Measurements from ENCODE around the gene GUCY1A2. TPM values are rescaled to one million over a fixed set of nuclear protein-coding genes. Genes with fewer than 3 reads are reported as not detected.

Gene GUCY1A2
- total and polyA plus RNA-seq, 8 donors = 15.6 to 32.7 (median 26.2) TPM

DNA sequence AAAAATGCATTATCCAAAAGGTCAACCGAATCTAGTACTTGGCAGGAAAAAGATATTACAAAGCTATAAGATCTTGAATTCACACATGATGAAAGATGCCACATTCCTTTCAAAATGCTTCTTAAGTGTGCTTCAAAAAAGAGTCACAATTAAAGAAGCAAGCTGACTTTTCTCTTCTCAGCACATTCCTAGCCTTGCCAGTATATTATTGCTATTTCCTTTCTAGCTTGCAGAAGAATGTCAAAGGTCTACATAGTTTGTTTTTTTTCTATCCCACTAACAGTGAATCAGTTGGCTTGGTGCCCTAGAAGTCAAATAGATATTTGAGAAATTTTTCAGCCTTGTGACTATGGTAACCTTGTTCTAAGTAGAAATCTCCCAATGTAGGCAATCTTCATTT lies 56.8 kb downstream of the GUCY1A2 start:
- peak; percentile 45 for ATAC-seq
- Histone ChIP-seq H3K4me1 (peaks cover 0 to 6% of the 10 kb centered on the region in 2 donors), H3K27ac (peak overlapping the region in 1 of 2 donors; percentile 24), H3K9me3 (peaks cover 0 to 2% of the 10 kb centered on the region in 2 donors), H3K4me3 (no peak overlapping the region), H3K36me3 (no peaks in the 10 kb centered on the region), H3K27me3 (no peaks in the 10 kb centered on the region)
- peak in 2 of 4 donors; percentile 59 to 63 for DNase-seq
- intact Hi-C loops (cut with DNase I) = no loop called here
- TF ChIP-seq, protein P1, sequence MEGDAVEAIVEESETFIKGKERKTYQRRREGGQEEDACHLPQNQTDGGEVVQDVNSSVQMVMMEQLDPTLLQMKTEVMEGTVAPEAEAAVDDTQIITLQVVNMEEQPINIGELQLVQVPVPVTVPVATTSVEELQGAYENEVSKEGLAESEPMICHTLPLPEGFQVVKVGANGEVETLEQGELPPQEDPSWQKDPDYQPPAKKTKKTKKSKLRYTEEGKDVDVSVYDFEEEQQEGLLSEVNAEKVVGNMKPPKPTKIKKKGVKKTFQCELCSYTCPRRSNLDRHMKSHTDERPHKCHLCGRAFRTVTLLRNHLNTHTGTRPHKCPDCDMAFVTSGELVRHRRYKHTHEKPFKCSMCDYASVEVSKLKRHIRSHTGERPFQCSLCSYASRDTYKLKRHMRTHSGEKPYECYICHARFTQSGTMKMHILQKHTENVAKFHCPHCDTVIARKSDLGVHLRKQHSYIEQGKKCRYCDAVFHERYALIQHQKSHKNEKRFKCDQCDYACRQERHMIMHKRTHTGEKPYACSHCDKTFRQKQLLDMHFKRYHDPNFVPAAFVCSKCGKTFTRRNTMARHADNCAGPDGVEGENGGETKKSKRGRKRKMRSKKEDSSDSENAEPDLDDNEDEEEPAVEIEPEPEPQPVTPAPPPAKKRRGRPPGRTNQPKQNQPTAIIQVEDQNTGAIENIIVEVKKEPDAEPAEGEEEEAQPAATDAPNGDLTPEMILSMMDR (IDR thresholded peaks at IDR 0.05) = no peak

DNA sequence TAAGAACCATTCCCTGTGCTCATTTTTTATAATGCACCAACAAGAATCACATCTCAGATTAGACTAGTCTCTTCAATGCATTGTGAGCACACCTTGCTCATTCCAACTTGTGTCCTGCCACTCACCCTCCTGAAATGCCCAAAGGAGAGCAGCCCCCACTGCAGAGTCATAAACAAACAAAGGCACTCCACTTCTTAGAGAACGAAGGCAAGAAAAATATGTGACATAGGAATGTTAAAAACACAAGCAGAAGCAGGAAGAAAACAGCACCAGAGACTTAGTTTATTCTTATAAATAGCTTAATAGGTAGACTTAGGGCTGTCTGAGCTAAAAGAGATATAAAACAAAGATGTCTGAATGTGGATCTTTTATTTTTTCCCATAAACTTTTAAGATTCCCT lies 57.2 kb downstream of the GUCY1A2 start:
- DNase-seq (no peak), ATAC-seq (peak; percentile 56)
- Histone ChIP-seq H3K9me3 (peaks cover 0 to 2% of the 10 kb centered on the region in 2 donors), H3K36me3 (no peaks in the 10 kb centered on the region), H3K27me3 (no peaks in the 10 kb centered on the region), H3K4me1 (peaks cover 0 to 6% of the 10 kb centered on the region in 2 donors), H3K27ac (peak overlapping the region; percentile 2 to 24), H3K4me3 (no peak overlapping the region)
- intact Hi-C loops (cut with DNase I) = no loop called here
- TF ChIP-seq, protein P1 (IDR thresholded peaks at IDR 0.05) = no peak

DNA sequence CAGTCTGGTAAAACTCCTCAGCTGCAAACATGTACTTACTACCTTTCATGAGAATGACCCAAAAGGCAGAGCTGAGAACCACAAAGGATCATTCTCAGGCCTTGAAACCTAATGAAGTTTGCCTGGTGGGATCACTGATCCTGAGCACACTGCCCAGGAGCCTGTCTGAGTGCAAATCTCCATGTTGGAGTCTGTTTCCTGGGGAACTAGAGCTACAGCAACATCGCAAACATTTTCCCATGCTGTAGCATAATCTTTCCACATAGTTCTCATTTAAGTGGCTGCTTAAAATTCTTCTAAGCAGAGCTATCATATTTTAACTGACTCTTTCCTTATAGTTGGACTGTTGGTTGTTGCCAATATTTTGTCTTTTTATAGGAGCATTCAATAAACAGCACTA lies 58.5 kb downstream of the GUCY1A2 start:
- H3K27me3 ChIP-seq = no peaks in the 10 kb centered on the region
- peaks cover 0 to 2% of the 10 kb centered on the region in 2 donors for H3K9me3 ChIP-seq
- peaks cover 0 to 6% of the 10 kb centered on the region in 2 donors for H3K4me1 ChIP-seq
- peak; percentile 61 for ATAC-seq
- H3K27ac ChIP-seq = peak overlapping the region in 1 of 2 donors; percentile 2
- H3K36me3 ChIP-seq = no peaks in the 10 kb centered on the region
- intact Hi-C loops (cut with DNase I) = no loop called here
- DNase-seq = peak in 1 of 4 donors; percentile 47
- TF ChIP-seq, protein P1 (IDR thresholded peaks at IDR 0.05) = no peak
- no peak overlapping the region for H3K4me3 ChIP-seq

GRCh38 chr11:106959386-106959785 lies 58.9 kb downstream of the GUCY1A2 start:
- TF ChIP-seq, protein P1 (IDR thresholded peaks at IDR 0.05) = no peak
- intact Hi-C loops (cut with DNase I) = no loop called here
- ATAC-seq (no peak), DNase-seq (no peak)
- Histone ChIP-seq H3K9me3 (peaks cover 0 to 2% of the 10 kb centered on the region in 2 donors), H3K4me1 (peaks cover 0 to 6% of the 10 kb centered on the region in 2 donors), H3K36me3 (no peaks in the 10 kb centered on the region), H3K27ac (no peak overlapping the region), H3K27me3 (no peaks in the 10 kb centered on the region), H3K4me3 (no peak overlapping the region)

DNA sequence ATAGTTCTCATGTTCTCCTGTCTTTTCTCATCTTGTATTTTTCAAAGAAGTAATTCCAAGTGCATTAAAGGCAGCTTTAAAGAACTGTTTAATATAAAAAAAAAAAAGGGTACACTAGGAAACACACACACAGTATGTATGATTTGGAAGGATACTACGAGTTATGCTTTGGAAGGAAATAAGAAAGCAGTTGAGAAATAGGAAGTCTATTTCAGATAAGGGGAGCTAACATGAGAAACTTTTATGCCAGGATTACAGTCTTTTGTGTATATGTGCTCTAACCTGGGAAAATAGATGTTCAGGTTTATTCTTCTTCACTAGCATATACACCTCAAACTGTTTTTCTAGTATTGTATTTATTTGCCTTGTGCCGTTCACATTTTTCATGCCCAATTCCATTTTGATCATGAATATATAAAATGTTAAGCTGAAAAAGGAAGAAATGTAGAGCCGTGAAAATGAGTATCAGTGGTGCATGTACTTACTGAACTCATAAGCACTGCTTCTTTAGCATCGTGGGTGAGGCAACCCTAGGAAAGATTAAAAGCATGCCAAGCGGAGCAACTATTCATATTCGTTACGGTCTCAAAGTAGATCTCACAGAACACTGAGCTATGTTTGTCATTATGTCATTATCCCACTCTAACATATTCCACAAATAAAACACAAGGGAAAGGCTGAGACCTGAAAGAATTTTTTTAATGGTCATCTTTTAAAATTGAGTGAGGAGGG lies 59.6 kb downstream of the GUCY1A2 start:
- Histone ChIP-seq H3K4me3 (no peak overlapping the region), H3K27me3 (no peaks in the 10 kb centered on the region), H3K36me3 (no peaks in the 10 kb centered on the region), H3K27ac (no peak overlapping the region), H3K9me3 (peaks cover 0 to 2% of the 10 kb centered on the region in 2 donors), H3K4me1 (peaks cover 0 to 6% of the 10 kb centered on the region in 2 donors)
- TF ChIP-seq, protein P1 (IDR thresholded peaks at IDR 0.05) = no peak
- no peak for ATAC-seq
- no peak for DNase-seq
- intact Hi-C loops (cut with DNase I) = no loop called here

Measured in left lung (tissue), 10 donors.